NCI-H187 treated with DMSO at 0.1 percent for 48 hours (cell line): ENCODE data around the gene RETREG3.
"Not testable (repeated sequence)": the region's sequence is repeated elsewhere in the genome, so short reads cannot be mapped to it uniquely, and the experiment has no call there.

Experiments used
- DNase-seq: peaks from one replicate; lab custom pipeline; 2025; lab: John Stamatoyannopoulos, UW

RETREG3 gene

DNA sequence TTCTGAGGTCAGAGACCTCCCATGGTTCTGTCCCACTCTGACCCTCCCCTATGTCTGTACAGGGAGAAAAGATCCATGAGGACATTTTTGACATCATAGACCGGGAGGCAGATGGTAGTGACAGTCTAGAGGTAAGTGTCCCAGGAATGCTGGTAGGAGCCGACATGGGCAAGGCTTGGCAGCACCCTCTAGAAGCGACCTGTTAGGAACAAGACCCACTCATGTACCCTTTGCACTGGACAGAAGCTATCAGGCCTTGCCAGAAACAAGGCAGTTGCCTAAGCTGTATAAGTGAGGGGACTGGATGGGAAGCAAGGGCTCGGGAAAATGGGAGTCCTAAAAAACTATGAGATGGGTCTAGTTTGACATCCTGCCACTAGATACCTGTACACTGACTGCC lies 2.8 kb upstream of the RETREG3 start:
- no peak for DNase-seq

DNA sequence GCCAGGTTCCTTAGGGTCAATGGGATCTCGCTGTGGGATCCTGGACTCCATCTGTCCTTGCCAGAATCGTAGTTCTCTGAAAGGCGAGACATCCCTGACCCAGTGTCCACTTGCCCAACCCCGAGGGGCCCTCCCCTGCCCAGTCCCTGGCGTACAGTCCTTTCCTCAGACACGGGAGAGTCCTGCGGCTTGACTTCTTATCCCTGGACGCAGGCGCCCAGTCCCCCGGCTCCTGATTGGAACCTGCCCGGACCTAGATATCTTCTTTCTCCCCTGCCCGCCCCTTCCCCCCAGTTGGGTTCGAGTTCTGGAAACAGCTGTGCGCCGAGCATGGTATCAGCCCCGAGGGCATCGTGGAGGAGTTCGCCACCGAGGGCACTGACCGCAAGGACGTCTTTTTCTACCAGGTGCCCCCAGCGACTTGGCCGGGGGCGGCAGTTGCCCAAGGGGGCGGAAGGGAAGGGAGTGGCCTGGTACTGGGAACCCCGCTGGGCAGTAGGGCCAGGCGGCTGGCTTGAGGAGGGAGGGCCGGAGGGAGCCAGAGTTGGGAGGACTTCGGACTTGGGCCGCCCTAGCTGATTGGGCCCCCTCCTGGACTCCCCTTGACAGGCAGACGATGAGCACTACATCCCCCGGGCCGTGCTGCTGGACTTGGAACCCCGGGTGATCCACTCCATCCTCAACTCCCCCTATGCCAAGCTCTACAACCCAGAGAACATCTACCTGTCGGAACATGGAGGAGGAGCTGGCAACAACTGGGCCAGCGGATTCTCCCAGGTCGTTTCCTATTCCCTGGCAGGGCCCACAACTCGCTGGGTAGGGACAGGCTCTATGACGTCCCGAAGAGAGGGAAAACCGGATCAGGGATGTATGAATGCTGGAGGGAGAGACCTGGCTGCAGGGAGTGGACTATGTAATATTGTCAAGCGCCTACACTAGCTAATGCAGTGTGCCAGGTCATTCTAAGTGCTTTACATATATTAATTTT lies 934 bp upstream of the RETREG3 start:
- DNase-seq = not testable (repeated sequence)

DNA sequence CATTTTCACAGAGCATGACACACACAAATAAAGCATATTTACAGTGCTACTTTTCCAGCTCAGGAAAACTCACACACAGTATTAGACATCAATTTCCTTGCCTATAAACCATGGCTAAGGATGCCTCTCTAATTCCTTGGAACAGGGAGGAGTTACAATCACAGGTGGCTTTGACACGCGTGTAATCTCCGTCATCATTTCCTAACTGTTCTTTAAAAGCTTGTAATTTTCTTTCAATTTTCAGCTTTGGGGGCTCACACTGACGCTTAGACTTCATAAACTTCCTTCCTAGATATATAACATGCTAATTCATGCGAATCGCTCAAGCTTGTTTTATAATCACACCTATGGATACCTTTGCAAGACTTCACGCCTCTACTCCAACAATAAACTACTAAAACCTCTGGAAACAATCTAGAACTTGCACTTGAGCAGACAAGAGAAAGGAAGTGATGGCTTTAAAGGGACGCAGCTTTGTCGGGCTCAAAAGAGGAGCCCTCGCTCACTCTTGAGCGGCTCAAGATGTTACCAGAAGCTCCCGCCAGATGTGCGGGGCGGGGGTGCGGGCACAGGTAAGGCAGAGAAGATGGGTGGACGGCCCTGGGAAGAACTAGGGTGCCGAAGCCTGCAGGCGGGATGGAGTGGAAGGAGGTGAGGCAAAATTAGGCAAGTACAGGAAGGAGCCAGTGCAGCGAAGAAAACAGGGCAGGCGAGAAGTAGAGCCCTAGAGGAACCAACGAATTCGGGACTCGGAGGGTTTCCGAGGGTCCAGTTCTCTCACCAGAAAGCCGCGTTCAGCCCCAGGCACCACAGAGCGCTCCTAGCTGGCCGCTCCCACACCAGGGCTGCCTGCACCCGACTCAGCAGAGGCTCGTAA lies 631 bp downstream of the RETREG3 start:
- DNase-seq = no peak

DNA sequence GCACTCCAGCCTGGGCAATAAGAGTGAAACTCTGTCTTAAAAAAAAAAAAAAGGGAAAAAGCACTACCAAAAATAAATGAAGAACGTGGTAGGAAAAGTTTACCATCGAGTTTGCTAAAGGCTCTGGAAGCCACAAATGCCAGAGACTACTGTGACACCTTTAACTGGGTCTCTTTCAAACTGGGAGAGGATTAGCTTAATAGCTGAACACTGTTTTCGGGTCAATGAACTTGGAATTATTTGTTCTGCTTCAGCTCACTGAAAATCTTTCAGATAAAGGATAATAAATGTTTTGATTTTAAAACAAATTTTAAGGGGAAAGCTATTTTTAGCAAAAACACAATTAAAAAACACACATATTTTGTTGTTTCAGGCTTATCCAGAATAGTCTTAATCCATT lies 1.4 kb downstream of the RETREG3 start:
- DNase-seq = no peak

DNA sequence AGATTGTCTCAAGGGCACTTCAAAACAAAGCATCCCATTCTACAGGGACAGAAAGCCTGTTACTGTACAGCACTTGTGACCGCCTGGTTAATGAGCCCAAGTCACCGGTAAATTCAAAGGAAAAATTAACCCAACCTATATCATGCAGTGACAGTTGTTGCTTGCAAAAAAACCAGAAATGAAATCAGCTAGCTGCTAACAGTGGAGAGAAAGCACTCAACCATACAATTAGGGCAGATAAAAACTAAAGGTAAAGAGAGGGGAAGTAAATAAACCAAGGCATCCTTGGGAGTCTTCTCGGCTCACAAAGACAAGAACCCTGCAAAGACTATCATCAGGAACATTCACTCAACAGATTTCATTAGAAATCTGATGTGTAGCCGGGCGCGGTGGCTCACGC lies 5.9 kb downstream of the RETREG3 start:
- DNase-seq = no peak

DNA sequence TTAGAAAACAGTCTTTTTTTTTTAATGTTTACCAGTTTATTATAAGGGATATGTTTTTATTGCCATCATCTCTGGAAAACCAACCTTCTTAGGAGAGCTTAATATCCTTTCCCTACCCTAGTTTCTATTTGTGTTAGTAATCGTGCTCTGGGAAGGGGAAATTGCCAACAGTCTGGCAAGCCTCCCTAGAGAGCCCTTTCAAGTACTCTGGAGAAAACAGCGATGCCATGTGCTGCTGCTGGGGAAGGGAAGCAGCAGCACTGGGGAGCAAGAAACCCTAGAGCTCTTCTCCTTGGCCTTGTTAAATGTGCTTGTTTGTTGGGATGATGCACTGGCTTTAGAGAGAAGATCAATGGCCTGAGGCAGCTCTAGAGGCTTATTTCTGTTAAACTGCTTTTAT lies 10.3 kb downstream of the RETREG3 start:
- DNase-seq = no peak

DNA sequence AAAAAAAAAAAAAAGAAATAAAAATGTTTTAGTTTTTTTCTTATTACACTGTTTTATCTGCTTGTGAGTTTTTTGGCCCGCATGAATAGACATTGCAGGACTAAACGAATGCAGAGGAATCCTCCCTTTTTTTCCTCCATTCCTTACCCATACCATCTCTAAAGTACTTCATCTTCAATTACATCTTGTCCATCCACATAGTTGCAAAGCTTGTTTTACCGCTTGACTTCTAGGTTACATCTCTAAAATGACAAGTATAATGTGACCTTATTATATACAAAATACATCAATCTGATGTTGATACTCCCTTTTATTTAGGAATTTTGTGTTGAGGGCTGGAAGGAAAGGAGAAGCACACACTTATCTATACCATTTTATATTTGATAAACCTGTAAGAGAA lies 12.8 kb downstream of the RETREG3 start:
- no peak for DNase-seq

DNA sequence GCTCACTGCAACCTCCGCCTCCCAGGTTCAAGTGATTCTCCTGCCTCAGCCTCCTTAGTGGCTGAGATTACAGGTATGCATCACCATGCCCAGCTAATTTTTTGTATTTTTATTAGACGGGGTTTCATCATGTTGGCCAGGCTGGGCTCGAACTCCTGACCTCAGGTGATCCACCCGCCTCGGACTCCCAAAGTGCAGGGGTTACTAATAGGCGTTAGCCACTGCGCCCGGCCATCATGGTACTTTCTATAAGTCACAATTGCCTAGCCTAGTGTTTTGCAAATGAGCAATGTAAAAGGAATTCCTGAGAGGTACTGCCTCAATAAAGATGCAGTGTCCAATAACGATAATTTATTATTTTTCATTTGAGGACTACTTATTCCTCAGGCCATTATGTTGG lies 17.8 kb downstream of the RETREG3 start:
- DNase-seq = no peak

DNA sequence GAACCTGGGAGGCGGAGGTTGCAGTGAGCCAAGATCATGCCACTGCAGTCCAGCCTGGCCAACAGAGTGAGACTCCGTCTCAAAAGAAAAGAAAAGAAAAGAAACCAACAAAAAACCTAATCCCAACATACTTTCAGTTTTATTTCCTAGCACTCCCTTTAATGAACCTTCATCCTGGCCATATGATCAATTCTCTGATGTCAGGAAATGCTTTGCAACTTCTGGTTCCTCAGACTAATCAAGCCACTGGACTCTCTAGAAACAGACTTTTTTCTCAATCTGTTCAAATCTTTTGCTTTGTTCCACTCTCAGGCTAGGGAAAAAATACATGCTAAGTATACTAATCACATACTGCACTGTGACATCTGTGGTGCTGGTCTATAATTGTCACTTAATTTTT lies 18.3 kb downstream of the RETREG3 start:
- DNase-seq = no peak

DNA sequence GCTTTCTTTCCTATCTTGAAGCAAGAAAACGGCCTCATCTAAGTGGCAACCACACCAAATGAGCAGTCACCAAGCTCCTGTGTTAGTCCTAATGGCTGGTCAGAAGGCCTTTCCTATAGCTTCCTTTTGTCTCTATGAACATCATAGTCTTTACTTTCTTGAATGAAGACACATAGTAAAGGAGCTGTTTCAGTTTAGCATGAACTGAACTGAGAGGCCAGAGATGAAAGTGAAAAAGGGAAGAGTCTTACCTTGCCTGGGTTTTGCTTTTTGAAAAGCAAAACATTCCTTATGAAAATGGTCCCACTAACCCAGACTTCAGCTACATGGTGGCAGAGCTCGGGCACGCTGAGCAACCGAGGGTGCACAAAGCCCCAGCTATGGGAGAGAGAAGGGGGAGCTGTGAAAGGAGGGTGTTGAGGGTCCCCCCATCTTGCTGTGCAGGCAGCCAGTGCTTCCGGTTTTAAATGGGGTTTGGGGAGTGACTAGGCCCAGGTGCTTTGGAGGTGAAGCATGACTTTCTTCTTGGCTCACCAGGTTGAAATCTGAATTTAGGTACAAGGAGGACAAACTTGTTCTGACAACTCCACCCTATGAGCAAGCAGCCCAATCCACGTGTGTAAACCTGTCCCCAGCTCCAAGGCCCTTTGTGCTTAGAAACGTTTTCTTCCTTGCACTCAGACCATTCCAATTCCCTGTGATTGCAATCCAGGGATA lies 22.5 kb downstream of the RETREG3 start:
- DNase-seq = no peak

DNA sequence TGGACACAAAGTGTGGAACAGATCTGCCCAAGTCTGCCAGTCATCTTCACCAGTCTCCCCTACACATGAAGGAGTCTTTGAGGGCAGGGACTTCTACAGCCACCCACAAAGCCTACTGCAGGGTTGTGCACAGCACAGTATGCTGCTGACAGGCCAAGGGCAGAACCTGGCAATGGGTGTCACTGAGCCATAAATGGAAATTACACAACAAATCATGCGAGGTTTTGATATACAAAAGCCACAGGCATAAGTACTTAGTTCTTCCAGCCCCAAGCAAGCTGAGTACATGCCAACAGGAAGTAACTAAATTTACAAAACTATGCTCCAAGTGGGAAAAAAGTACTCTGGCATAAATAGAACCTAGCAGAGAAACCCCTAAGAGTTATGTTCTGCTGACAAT lies 23.8 kb downstream of the RETREG3 start:
- no peak for DNase-seq

DNA sequence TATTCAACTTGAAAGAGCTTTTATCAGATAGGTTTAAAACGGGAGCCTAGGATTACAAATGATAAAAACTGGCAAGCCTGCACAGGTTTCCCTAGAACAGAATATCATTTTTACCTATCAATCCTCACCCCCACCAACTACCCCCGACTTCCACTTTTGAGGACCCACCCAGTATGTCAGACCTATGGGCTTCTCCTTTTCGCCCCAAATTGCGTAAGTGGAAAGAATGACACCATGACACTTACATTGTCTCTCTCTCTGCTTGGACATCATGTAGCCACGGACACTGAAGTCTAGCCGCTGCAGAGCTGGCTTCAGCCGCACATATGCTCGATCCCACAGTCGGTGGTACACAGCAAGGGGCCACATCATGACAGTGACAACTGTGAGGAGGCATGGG lies 24.3 kb downstream of the RETREG3 start:
- no peak for DNase-seq

DNA sequence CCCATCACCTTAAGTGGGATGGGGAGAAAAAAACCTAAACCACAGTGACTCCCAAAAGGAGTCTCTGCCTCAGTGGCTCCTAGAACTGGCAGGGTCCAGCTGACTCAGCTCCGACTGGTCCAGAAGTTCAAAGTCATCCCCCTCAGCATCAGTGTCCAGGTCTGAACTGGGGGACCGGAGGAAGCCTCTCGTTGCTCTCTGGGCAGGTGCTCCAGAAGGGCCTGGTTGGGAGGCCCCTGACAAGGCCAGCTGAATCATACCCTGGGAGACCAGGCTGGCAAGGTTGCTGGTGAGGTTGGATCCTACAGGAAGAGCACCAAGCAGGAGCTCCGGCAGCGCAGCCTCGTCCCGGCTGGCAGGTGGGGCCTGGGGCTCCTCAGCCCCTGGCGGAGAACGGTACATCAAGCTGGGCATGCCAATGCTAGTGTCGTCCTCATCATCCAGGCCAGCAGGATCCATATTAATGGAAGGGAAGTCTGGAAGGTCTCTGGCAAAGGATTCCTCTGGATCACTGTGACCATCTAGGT lies 27.4 kb downstream of the RETREG3 start:
- no peak for DNase-seq

DNA sequence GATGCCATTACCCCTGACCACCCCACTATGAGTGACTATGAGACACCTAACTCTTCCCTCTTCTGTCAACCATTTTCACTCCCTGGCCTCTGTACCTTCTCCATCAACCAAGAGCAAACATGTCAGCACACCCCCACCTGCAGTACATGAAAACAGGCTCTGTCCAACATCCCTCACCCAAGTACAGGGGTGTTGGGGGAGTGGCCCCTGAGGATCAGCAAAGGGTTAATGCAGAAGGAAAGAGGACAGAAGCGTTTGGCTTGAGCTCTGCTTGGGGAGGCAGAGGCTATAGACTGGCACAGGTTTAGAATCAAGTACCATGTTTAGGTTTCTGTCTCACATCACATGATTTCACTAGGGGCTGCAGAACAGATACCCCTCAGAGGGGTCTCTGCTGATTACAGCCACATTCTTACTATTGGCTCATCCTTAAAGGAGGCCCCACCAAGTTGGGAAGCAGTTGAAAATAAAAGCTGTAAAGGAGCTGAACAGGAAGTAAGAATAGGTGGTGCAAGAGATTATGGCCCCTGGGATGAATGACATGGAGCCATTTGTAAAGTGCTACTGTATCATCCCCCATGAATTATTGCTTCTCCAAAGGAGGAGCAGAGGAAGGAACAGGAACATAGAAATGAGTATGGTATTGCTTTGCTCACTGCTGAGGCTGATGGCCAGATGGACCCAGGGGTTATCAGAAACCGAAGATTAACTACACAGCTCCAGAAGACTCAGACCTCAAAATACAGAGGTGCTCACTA lies 29.2 kb downstream of the RETREG3 start:
- DNase-seq = no peak

DNA sequence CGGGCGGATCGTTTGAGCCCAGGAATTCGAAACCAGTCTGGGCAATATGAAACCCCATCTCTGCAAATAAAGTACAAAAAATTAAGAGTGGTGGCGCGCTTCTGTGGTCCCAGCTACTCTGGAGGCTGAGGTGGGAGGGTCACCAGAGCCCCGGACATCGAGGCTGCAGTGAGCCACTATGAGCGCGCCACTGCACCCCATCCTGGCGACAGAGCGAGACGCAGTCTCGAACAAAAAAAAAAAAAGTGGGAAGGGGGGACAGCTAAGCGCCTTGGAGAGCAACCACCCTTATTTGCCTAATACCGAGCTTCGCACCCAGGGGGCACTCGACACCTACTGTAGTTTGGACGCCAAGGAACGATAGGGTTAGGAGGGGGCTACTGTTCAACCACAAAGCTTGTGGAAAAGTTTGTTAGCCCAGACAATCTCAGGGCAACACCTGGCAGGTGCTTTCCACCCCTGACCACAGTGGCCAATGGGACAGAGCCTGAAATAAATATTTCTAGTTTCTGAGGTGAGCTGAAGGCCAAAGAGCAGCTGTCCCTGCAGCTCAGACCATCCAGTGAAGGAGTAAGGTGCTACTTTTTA lies 30.8 kb downstream of the RETREG3 start:
- DNase-seq = peak; percentile 13

DNA sequence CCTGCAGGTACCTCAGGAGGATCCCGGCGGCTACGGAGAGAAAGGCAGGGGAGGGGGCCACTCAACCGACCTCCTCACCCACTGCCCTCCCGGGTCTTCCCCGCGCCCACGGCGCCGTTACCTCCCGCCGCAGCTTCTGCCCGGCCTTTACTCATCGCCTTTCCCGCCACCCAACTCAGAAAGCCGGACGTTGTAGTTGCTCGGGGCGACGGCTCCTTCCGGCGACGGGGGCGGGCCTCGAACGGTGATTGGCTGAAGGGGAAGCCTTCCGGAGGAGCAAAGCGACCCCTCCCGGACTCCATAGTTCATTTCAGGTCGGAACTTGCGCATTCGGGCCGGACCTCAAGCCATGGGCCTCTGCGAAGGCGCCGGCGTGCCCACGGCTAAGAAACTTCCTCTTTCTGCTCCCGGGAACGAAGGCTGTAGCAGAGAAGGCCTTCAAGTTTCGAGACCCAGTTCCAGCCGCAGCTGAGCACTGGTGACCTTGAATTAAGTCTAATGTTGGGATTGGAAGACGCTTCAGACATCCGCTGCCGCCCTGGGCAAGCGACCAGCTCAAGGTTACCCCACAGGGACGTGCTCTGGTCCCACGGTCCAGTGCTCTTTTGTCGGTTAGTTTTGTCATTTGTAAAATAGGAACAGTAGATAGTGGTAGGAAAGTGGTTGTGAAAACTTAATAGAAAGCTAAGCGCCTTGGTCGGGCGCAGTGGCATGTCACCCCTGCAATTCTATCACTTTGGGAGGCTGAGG lies 31.5 kb downstream of the RETREG3 start, which contains the start of gene PSMC3IP:
Gene PSMC3IP, minus strand, starts transcription at position 198 of the 750 bp plus-strand sequence. Its CDS starts 43 bp downstream, at position 155.
- peak; percentile 63 for DNase-seq

DNA sequence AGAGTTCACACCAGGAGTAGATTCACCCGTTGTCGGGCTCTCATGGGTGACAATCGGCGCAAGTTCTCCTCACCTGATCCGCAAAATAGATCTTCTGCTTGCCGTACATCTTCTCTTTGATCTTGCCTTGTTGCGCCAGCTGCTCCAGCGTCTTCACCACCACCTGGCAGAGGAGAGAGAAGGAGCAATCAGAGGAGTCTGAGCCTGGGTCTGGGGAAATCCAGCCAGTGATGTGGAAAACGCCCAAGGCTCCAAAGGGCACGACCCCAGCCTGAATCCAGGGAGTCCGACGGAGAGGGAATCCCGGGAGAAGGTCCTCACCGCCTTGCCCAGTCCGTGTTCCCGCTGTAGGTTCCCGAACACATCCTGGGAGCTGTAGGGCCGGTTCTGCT lies 32.0 kb downstream of the RETREG3 start:
- DNase-seq = no peak

DNA sequence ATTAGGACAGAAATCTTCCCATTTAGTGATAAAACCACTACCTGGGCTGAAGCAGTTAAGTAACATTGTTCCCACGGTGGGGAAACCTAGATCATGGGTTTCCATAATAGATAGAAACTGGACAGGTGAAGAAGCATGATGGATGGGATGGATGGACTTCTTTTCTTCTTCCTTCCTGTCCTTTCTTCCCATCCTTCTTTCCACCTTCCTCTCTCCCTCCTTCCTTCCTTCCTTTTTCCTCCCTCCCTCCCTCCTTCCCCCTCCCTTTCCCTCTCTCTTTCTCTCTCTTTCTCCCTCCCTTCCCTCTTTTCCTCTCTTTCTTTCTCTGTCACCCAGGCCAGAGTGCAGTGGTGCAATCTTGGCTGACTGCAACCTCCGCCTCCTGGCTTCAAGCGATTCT lies 34.7 kb downstream of the RETREG3 start:
- DNase-seq = no peak

DNA sequence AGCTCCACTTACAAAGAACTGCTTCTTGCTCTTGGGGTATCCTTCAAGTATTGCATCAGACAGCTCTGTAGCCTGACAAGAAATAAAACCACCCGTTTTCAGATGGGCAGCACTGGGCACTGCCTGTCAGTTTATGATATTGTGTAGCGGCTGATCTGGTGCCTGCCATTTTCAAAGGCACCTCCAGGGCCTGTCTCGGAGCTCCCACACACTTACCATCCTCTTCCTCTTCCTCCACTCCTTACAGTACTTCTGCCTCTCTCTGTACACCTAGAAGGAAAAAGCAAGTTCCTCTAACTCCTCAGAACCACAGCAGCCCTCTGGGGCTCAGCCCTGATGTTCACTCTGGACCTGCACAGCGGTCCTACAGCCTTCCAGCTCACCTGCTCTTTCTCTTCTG lies 36.1 kb downstream of the RETREG3 start:
- no peak for DNase-seq
